HT-29 (cell line): ENCODE results near the gene MCM8. TPM values are rescaled to one million over a fixed set of nuclear protein-coding genes. Genes with fewer than 3 reads are reported as not detected.
A peak's percentile ranks its signal among the peaks of the same experiment; 100 is the strongest.

ENCODE experiments used
- DNase-seq: peaks from one replicate; pipeline ENCODE4 v3.0.0-alpha.2; 2015; ENCODE audit warnings: low spot score
- small RNA-seq: library from RNA; depleted of rRNA; stranded (forward); fragments of <200 nt; gene quantifications from one replicate; pipeline ENCODE3, GENCODE V24; 2014
- total RNA-seq: library from RNA; depleted of rRNA; stranded (reverse); fragments of >200 nt; shearing (Covaris generic); gene quantifications from 2 replicates; pipeline ENCODE4 v1.2.3, GENCODE V29; 2014; rRNA removed

The MCM8 gene
- total RNA-seq, 1 experiment from 2014 or later: 11.6 TPM

GRCh38 chr20:6040958-6041807 lies 90.7 kb downstream of the MCM8 start:
- no peak for DNase-seq

GRCh38 chr20:6041808-6042265 lies 91.4 kb downstream of the MCM8 start:
- no peak for DNase-seq

GRCh38 chr20:6044115-6044514 lies 93.7 kb downstream of the MCM8 start:
- peak; percentile 25 for DNase-seq

- no peak for DNase-seq
Measured at GRCh38 chr20:6045566-6045965, 95.1 kb downstream of the MCM8 start.

- no peak for DNase-seq
Measured at GRCh38 chr20:6046432-6046831, 96.0 kb downstream of the MCM8 start.

GRCh38 chr20:6048391-6048790 lies 97.9 kb downstream of the MCM8 start:
- DNase-seq: no peak

Small RNA genes within 50 kb of the gene (small RNA-seq; reads per million reads assigned to genes)
- gene RF00019: not detected
- gene RN7SL498P: not detected

Other genes starting within 250 kb of the MCM8 start
- 0.61 and 4.5 TPM in 2 replicates for gene SHLD1, start 200.3 kb upstream of the MCM8 start, total RNA-seq
- not detected in 2 replicates for gene CHGB, start 39.1 kb upstream of the MCM8 start, total RNA-seq
- 15.5 and 17.8 TPM in 2 replicates for gene TRMT6, start 119 bp upstream of the MCM8 start, total RNA-seq
- gene CRLS1, start 55.5 kb downstream of the MCM8 start, total RNA-seq: 39.5 and 48.0 TPM in 2 replicates
- gene LRRN4, start 103.4 kb downstream of the MCM8 start, total RNA-seq: 1.3 and 1.7 TPM in 2 replicates
- gene FERMT1, start 172.4 kb downstream of the MCM8 start, total RNA-seq: 69.1 and 72.0 TPM in 2 replicates